ENCODE data around the gene TOB1.

DNA sequence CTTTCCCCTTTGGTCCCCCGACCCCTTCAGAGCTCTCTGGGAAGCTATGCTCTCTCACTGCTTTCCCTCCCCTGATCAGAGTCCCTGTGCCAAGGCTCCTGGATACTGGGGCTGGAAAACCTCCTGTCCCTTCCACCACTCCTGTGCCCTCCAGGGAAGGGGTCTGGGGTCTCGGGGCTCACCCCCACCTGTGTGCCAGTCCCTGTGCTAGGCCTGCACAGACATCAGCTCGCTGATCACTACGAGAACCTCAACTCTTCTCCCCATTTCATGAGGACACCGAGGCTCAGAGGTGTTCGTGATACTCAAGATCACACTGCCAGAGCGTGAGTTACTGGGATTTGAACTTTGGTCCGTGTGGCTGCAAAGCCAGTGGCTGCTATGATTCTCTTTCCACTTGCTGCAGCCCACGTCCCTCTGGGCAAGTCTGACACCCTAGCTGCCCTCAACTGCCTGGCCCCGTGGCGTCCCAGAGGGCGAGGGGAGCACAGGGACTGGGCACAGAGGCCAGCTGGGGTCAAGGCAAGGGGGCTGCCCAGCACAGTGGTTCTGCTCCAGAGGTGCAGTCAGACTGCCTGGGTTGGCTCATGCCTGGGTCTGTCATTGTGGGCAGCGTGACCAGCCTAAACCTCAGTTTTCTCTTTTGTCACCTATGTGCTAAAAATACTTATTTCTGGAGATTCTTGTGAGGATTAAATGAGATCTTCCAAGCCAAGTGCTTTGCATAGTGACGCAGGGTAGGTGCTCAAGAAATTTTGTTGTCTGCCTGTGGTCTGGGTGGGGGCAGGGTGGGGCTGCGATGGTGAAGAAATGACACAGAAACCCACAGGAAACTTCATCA lies 43.8 kb upstream of the TOB1 start:
- TF ChIP-seq POLR2A (IDR thresholded peaks at IDR 0.05) (no peak), CTCF (IDR thresholded peaks at IDR 0.05 in 8 of 11, conservative IDR thresholded peaks at IDR 0.05 in 3 of 11) (no peak), POLR2AphosphoS5 (IDR thresholded peaks at IDR 0.05) (peak in 2 of 3 donors; percentile 28 to 49)

Measured in spleen (tissue), 7 donors.